Colonic mucosa (tissue), 4 donors: ENCODE measurements around the gene INHA. TPM values are rescaled to one million over a fixed set of nuclear protein-coding genes. Genes with fewer than 3 reads are reported as not detected.
A peak's percentile ranks its signal among the peaks of the same experiment; 100 is the strongest.

Experiments used
- DNase-seq: peaks from one replicate; pipeline ENCODE4 v3.0.0-alpha.2; 2020
- H3K27ac ChIP-seq: fragments of 200-600 bp; one replicate; pipeline ENCODE4 v1.8.0; 2021
- H3K27me3 ChIP-seq: fragments of 200-600 bp; one replicate; pipeline ENCODE4 v1.8.0; 2021
- H3K36me3 ChIP-seq: fragments of 200-600 bp; one replicate; pipeline ENCODE4 v1.8.0; 2021
- H3K4me1 ChIP-seq: fragments of 200-600 bp; one replicate; pipeline ENCODE4 v1.8.0; 2021; ENCODE audit warnings: mild to moderate bottlenecking
- H3K4me3 ChIP-seq: fragments of 200-600 bp; one replicate; pipeline ENCODE4 v1.8.0; 2021
- H3K9ac ChIP-seq, 2 donors: one replicate each; pipeline ENCODE4 v1.7.0; 2013; ENCODE audit warnings: control low read depth in 2 of 2, low read depth in 2 of 2, low read length in 2 of 2
- H3K9me3 ChIP-seq: fragments of 200-600 bp; one replicate; pipeline ENCODE4 v1.8.0; 2021
- intact Hi-C: fragments of 100-400 bp; cut with DNase I; formaldehyde crosslinking; loops from one replicate; pipeline ENCODE4 v1.14.1; 2022
- total RNA-seq, 2 donors: library from RNA; stranded (reverse); fragmentation: NEBNext Ultra II Directional in 1 of 2; extraction: Animal tissue kit (Norgen Biotek cat#: 25700) in 1 of 2; gene quantifications; one replicate each; pipeline ENCODE4 v1.2.1, GENCODE V29; 2021
- TF ChIP-seq, protein P1 (sequence below): fragments of 200-600 bp; IDR thresholded peaks from one replicate; pipeline ENCODE4 v1.8.0; 2022; ENCODE audit warnings: antibody characterized with exemption, mild to moderate bottlenecking
- donor health status: healthy.
- donor health status: DM: no; HTN: no; CAD: no.
- donor health status: DM: no; HTN: no; CAD: no.

Gene INHA
- total RNA-seq, 2 donors from 2014 or later: not detected

DNA sequence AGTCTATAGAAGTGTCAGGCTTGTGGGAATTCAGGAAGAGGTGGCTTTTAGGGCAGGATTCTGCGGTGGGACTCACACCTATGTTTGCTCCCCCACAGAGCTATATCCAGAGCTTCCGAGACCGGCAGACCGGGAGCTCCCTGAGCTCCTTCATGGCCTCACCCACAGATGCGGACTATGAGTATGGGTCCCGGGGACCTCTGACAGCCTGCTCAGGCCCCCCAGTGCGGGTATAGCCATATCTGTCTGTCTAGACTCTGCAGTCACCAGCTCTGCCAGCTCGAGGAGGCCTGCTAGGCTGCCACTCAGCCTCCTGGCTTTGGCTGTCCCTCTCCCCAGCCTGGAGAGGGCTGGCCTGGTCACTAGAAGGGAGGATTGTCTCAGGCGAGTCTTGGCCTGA is 22.5 kb upstream of the INHA start:
- no peaks in the 10 kb centered on the region for H3K36me3 ChIP-seq
- no peak overlapping the region for H3K27ac ChIP-seq
- intact Hi-C loops: no loop called here
- H3K4me3 ChIP-seq: no peak overlapping the region
- TF ChIP-seq, protein P1, sequence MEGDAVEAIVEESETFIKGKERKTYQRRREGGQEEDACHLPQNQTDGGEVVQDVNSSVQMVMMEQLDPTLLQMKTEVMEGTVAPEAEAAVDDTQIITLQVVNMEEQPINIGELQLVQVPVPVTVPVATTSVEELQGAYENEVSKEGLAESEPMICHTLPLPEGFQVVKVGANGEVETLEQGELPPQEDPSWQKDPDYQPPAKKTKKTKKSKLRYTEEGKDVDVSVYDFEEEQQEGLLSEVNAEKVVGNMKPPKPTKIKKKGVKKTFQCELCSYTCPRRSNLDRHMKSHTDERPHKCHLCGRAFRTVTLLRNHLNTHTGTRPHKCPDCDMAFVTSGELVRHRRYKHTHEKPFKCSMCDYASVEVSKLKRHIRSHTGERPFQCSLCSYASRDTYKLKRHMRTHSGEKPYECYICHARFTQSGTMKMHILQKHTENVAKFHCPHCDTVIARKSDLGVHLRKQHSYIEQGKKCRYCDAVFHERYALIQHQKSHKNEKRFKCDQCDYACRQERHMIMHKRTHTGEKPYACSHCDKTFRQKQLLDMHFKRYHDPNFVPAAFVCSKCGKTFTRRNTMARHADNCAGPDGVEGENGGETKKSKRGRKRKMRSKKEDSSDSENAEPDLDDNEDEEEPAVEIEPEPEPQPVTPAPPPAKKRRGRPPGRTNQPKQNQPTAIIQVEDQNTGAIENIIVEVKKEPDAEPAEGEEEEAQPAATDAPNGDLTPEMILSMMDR: no peak
- peaks cover 8% of the 10 kb centered on the region for H3K27me3 ChIP-seq
- H3K9ac ChIP-seq: no peak overlapping the region
- no peak for DNase-seq
- H3K4me1 ChIP-seq: peaks cover 4% of the 10 kb centered on the region
- H3K9me3 ChIP-seq: no peaks in the 10 kb centered on the region

DNA sequence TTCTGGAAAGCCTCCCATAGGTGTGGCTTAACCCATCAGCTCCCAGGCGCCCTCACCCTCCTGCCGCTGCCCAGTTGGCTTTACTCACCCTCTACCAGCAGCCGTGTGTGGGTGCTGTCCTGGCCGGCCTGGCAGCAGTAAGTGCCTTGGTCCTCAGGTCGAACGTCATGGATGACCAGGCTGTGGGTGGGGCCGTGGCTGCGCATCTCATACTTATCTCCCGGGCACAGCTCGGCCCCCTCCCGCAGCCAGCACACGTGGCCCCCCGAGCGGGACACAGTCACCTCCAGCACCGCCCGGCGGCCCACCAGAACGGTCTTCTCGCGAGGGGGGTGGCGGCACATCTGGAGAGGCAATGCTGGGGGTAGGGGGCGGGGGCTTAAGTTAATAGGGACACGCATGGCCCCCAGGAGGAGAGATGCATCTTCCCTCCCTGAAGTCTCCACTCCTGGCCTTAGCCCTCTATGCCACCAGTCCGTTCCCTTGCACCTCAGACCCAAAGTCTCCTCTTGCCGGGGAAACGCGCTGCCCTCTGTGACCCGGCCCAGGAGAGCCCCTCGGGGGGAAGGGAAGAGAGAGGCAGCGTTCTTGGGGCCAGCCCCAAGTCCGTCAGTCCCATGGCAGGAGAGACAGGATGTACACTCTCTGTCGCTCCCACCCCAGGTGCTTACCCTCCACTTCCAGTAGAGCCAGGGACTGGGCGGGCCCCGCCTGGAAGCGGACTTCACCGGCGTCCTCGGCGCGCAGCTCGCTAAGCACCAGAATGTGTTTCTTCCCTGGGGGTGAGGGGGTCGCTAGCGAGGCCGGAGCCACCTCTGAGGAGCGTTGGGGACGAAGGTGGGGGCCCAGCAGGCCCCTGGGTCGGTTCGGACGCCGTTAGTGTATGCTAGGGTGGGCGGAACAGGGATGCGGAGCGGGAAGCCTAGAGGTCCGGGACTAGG is 20.4 kb upstream of the INHA start:
- Histone ChIP-seq H3K27me3 (peaks cover 8% of the 10 kb centered on the region), H3K4me3 (peak overlapping the region; percentile 60), H3K4me1 (peaks cover 4% of the 10 kb centered on the region), H3K9ac (no peak overlapping the region), H3K27ac (no peak overlapping the region), H3K9me3 (no peaks in the 10 kb centered on the region), H3K36me3 (no peaks in the 10 kb centered on the region)
- intact Hi-C loops: no loop called here
- peak; percentile 22 for DNase-seq
- TF ChIP-seq, protein P1: no peak

DNA sequence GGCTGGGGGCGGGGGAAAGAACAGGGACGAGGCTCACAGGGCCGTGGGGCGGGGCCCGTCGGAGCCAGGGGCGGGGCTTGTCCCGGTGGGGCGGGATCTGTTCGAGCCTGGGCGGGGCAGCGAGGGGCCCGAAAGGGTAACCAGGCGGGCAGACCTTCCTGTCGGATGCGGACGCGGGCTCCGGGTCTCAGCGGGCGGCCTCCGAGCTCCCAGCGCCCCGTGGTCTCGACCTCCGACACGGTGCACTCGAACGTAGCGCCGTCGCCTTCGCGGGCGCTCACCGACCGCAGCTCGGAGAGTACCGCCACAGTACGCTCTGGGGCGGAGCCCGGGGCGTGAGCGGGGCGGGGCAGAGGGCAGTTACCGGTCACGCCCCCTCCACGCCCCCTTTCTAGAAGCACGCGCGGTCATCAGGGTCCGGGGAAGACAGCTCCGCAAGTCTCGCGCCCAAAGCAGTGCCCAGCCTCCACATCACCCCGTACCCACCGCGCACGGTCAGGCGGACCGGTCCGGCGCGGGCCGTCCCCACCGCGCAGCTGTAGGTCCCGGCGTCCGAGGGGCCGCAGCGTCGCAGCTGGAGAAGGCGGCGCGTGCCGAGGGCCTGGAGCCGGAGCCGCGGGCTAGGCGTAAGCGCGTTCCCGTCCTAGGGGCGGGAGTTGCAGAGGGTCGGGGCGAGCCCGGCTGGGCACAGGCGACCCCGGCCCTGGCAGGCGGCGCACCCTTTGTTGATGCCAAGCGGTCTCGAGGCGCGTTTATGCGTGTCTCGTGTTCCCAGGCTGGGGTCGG is 19.5 kb upstream of the INHA start:
- Histone ChIP-seq H3K27ac (no peak overlapping the region), H3K9me3 (no peaks in the 10 kb centered on the region), H3K4me3 (peak overlapping the region; percentile 60), H3K27me3 (peaks cover 8% of the 10 kb centered on the region), H3K36me3 (no peaks in the 10 kb centered on the region), H3K4me1 (peaks cover 4% of the 10 kb centered on the region), H3K9ac (peak overlapping the region in 1 of 2 donors; percentile 56)
- intact Hi-C loops: no loop called here
- TF ChIP-seq, protein P1: no peak
- DNase-seq: peak; percentile 91

DNA sequence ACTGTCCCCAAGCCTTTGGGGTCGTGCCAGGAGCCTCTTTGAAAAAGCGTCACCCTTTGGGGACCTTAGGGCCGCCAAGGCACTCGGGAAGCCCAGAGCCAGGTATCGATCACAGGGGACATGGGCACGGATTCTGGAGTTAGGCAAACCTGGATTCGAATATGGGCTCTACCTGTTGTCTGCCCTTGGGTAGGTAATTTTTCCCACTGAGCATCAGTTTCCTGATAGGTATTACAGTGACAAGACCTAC is 19.0 kb upstream of the INHA start:
- intact Hi-C loops: no loop called here

DNA sequence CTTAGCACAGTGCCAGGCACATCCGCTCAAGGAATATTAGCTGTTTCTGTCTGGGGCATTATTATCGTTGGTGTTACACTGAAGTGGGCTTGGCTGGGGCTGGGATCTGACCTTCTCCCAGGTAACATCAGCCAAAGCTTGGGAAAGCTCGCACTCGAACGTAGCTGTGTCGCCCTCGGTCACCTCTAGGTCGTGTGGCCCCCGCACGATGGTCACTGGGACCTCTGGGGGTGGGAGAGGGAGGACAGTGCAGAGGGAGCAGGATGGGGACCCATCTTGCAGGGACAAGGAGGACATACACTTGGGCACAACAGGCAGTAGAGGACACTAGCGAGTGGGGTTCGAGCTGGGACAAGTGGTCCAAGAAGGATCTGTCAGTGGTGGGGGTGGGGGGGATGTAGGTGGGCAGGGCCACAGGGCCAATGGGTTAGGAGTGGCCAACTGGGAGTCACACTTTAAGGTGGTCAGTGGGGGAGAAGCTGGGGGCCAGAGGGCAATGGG is 18.6 kb upstream of the INHA start:
- Histone ChIP-seq H3K4me3 (no peak overlapping the region), H3K4me1 (peaks cover 4% of the 10 kb centered on the region), H3K9ac (no peak overlapping the region), H3K9me3 (no peaks in the 10 kb centered on the region), H3K36me3 (no peaks in the 10 kb centered on the region), H3K27ac (no peak overlapping the region), H3K27me3 (peaks cover 8% of the 10 kb centered on the region)
- DNase-seq: no peak
- TF ChIP-seq, protein P1: no peak
- intact Hi-C loops: no loop called here

More for the DNA sequence above, 19.0 kb upstream of the INHA start:
- no peak for DNase-seq
- no peaks in the 10 kb centered on the region for H3K9me3 ChIP-seq
- TF ChIP-seq, protein P1: no peak
- peak overlapping the region; percentile 60 for H3K4me3 ChIP-seq
- H3K27ac ChIP-seq: no peak overlapping the region
- H3K4me1 ChIP-seq: peaks cover 4% of the 10 kb centered on the region
- peak overlapping the region in 1 of 2 donors; percentile 56 for H3K9ac ChIP-seq
- H3K27me3 ChIP-seq: peaks cover 8% of the 10 kb centered on the region
- no peaks in the 10 kb centered on the region for H3K36me3 ChIP-seq
